Stimulated activated CD8-positive, alpha-beta memory T cell treated with anti-CD3 and anti-CD28 coated beads, Interleukin-15, amount 100 ng/mL, for 4 hours (primary cell): ENCODE results near the gene SPATA25.
"Not testable (repeated sequence)": the region's sequence is repeated elsewhere in the genome, so short reads cannot be mapped to it uniquely, and the experiment has no call there.

Experiments
- DNase-seq, 2 donors: peaks; one replicate each; pipeline ENCODE4 v3.0.0-alpha.2; 2020; ENCODE audit warnings: low read depth in 2 of 2

The SPATA25 gene

GRCh38 chr20:45893831-45894230 is 6.4 kb upstream of the SPATA25 start:
- no peak for DNase-seq

GRCh38 chr20:45892828-45893500 is 5.5 kb upstream of the SPATA25 start:
- no peak for DNase-seq

GRCh38 chr20:45892049-45892825 is 4.8 kb upstream of the SPATA25 start:
- no peak for DNase-seq

- peak; percentile 70 to 80 for DNase-seq
These were observed 3.9 kb upstream of the SPATA25 start, which contains the start of the genes CTSA and NEURL2 for GRCh38 chr20:45890985-45891983. Gene CTSA, plus strand, starts transcription at chr20:45891335. Its CDS starts 234 bp downstream, at chr20:45891569. Gene NEURL2, minus strand, starts transcription at chr20:45891208. Its CDS starts 217 bp downstream, at chr20:45890991.

GRCh38 chr20:45890077-45890984 is 2.9 kb upstream of the SPATA25 start:
- DNase-seq, result peak in 1 of 2 donors; percentile 19

GRCh38 chr20:45888681-45889080 is 1.3 kb upstream of the SPATA25 start:
- no peak for DNase-seq

GRCh38 chr20:45886590-45887345 is 654 bp downstream of the SPATA25 start:
- no peak for DNase-seq

GRCh38 chr20:45883100-45883469 is 4.3 kb downstream of the SPATA25 start:
- no peak for DNase-seq

GRCh38 chr20:45882469-45883099 is 4.8 kb downstream of the SPATA25 start:
- DNase-seq, result no peak

- peak; percentile 89 to 98 for DNase-seq
These were observed 6.2 kb downstream of the SPATA25 start, which contains the start of gene ZSWIM1 for GRCh38 chr20:45880988-45881788. Gene ZSWIM1, plus strand, starts transcription at chr20:45881227. Its CDS starts 1,366 bp downstream, at chr20:45882593.

GRCh38 chr20:45878076-45878761 is 9.2 kb downstream of the SPATA25 start:
- DNase-seq, result no peak

- DNase-seq, result no peak
These were observed 12.8 kb downstream of the SPATA25 start for GRCh38 chr20:45874576-45874975.

GRCh38 chr20:45874104-45874481 is 13.3 kb downstream of the SPATA25 start:
- not testable (repeated sequence) for DNase-seq

- no peak for DNase-seq
These were observed 13.9 kb downstream of the SPATA25 start for GRCh38 chr20:45873409-45874103.

GRCh38 chr20:45872626-45873025 is 14.8 kb downstream of the SPATA25 start:
- DNase-seq, result no peak

GRCh38 chr20:45867819-45868176 is 19.6 kb downstream of the SPATA25 start:
- DNase-seq, result no peak

- DNase-seq, result no peak
These were observed 20.1 kb downstream of the SPATA25 start for GRCh38 chr20:45867136-45867818.
